IMR-90 (cell line): ENCODE measurements around the gene GABRQ. TPM values are rescaled to one million over a fixed set of nuclear protein-coding genes. Genes with fewer than 3 reads are reported as not detected.

Experiments used
- ATAC-seq: fragments of 200-7000 bp; cut with Tn5 transposase; 2 replicates; pipeline ENCODE4 v1.9.1; 2020; ENCODE audit warnings: low read depth, mild to moderate bottlenecking, moderate library complexity
- BruUV-seq: library from RNA; stranded (reverse); fragments of 400-500 nt; replicated peaks from 2 replicates; lab custom pipeline; 2021; lab: Mats Ljungman, UMichigan
- CTCF ChIA-PET: fragments of 300-600 bp; formaldehyde crosslinking; extraction: SDS; loops from one replicate; lab custom pipeline; 2021; ENCODE audit warnings: antibody characterized with exemption; lab: Yijun Ruan, JAX
- POLR2A ChIA-PET: fragments of 300-600 bp; sonication (Branson Sonifier 250); formaldehyde crosslinking; loops from one replicate; lab custom pipeline; 2022; ENCODE audit warnings: antibody characterized with exemption; ENCODE audit not compliant: unreplicated experiment; lab: Charles Lee
- DNase-seq: peaks from one replicate; pipeline ENCODE4 v3.0.0; 2013
- H2AFZ ChIP-seq: replicated peaks from 2 replicates; pipeline ENCODE3; 2013; ENCODE audit warnings: low read length, mild to moderate bottlenecking; ENCODE audit not compliant: poor library complexity
- H2AK5ac ChIP-seq: 2 replicates; pipeline ENCODE4 v1.6.1; 2013; ENCODE audit warnings: low read depth, low read length, inconsistent platforms
- H2AK9ac ChIP-seq: replicated peaks from 2 replicates; pipeline ENCODE3; 2013; ENCODE audit warnings: mild to moderate bottlenecking, low read depth, low read length, moderate library complexity; ENCODE audit not compliant: poor library complexity
- H2BK120ac ChIP-seq: 2 replicates; pipeline ENCODE4 v1.6.1; 2013; ENCODE audit warnings: low read depth, low read length, inconsistent platforms
- H2BK15ac ChIP-seq: 3 replicates; pipeline ENCODE4 v1.6.1; 2013; ENCODE audit warnings: low read depth, low read length, inconsistent platforms
- H2BK20ac ChIP-seq: 2 replicates; pipeline ENCODE4 v1.6.1; 2013; ENCODE audit warnings: low read depth, mild to moderate bottlenecking, inconsistent platforms, low read length, moderate library complexity
- H2BK5ac ChIP-seq: 2 replicates; pipeline ENCODE4 v1.6.1; 2013; ENCODE audit warnings: mild to moderate bottlenecking, low read depth, low read length, inconsistent platforms; ENCODE audit not compliant: poor library complexity, severe bottlenecking
- H3K14ac ChIP-seq: replicated peaks from 2 replicates; pipeline ENCODE4 v1.6.1; 2013; ENCODE audit warnings: low read depth, low read length, inconsistent platforms
- H3K18ac ChIP-seq: 2 replicates; pipeline ENCODE4 v1.6.1; 2013; ENCODE audit warnings: low read depth, low read length, control low read depth
- H3K23ac ChIP-seq: 2 replicates; pipeline ENCODE4 v1.6.1; 2013; ENCODE audit warnings: low read depth, low read length, inconsistent platforms
- H3K27ac ChIP-seq: 2 replicates; pipeline ENCODE4 v1.5.1; 2013; ENCODE audit warnings: mild to moderate bottlenecking, control low read depth, low read length; ENCODE audit not compliant: insufficient read depth
- H3K27me3 ChIP-seq: 2 replicates; pipeline ENCODE4 v1.6.1; 2013; ENCODE audit warnings: low read length; ENCODE audit not compliant: control insufficient read depth, insufficient read depth
- H3K36me3 ChIP-seq: 2 replicates; pipeline ENCODE4 v1.6.1; 2013; ENCODE audit warnings: low read length, mixed read lengths; ENCODE audit not compliant: control insufficient read depth, insufficient read depth
- H3K4ac ChIP-seq: 2 replicates; pipeline ENCODE4 v1.6.1; 2013; ENCODE audit warnings: low read depth, low read length, inconsistent platforms
- H3K4me1 ChIP-seq: 2 replicates; pipeline ENCODE4 v1.6.1; 2013; ENCODE audit warnings: low read length, mixed read lengths; ENCODE audit not compliant: control insufficient read depth, insufficient read depth
- H3K4me2 ChIP-seq: 2 replicates; pipeline ENCODE4 v1.6.1; 2013; ENCODE audit warnings: low read depth, mild to moderate bottlenecking, control low read depth, low read length, moderate library complexity
- H3K4me3 ChIP-seq: 2 replicates; pipeline ENCODE4 v1.5.1; 2013; ENCODE audit warnings: low read depth, mild to moderate bottlenecking, control low read depth, low read length, moderate library complexity; ENCODE audit not compliant: insufficient read depth
- H3K56ac ChIP-seq: 2 replicates; pipeline ENCODE4 v1.6.1; 2013; ENCODE audit warnings: low read length, inconsistent platforms; ENCODE audit not compliant: insufficient read depth; ENCODE audit errors: extremely low read depth
- H3K79me1 ChIP-seq, 2 experiments: 2 replicates each; pipeline ENCODE4 v1.6.1; 2013; ENCODE audit warnings: low read length in 2 of 2, inconsistent platforms in 1 of 2, low read depth in 1 of 2
- H3K9ac ChIP-seq: 2 replicates; pipeline ENCODE4 v1.6.1; 2013; ENCODE audit warnings: low read depth, low read length, control low read depth
- H3K9me1 ChIP-seq: 2 replicates; pipeline ENCODE4 v1.6.1; 2013; ENCODE audit warnings: low read length, inconsistent platforms; ENCODE audit not compliant: insufficient read depth
- H3K9me3 ChIP-seq: 2 replicates; pipeline ENCODE4 v1.6.1; 2013; ENCODE audit warnings: low read length; ENCODE audit not compliant: control insufficient read depth, insufficient read depth
- H4K20me1 ChIP-seq: 2 replicates; pipeline ENCODE4 v1.6.1; 2013; ENCODE audit warnings: low read length, inconsistent platforms; ENCODE audit not compliant: insufficient read depth
- H4K5ac ChIP-seq: 2 replicates; pipeline ENCODE4 v1.6.1; 2013; ENCODE audit warnings: mild to moderate bottlenecking, low read depth, low read length, control low read depth
- H4K8ac ChIP-seq, 2 experiments: 2 replicates each; pipeline ENCODE4 v1.6.1; 2013; ENCODE audit warnings: low read depth in 2 of 2, low read length in 2 of 2, control low read depth in 1 of 2, inconsistent platforms in 1 of 2
- H4K91ac ChIP-seq: 2 replicates; pipeline ENCODE4 v1.6.1; 2013; ENCODE audit warnings: low read depth, low read length, inconsistent platforms; ENCODE audit not compliant: insufficient read depth
- CEBPB ChIP-seq: IDR thresholded peaks from 2 replicates; pipeline ENCODE4 v1.6.1; 2012; ENCODE audit warnings: low read depth, low read length, improper control_type of control experiment
- WGBS, 2 experiments: methylation state at CpG; one replicate each; pipeline versions ENCODE4 v1.1.5 to v1.1.7; 2013; ENCODE audit warnings: missing lambda C conversion rate in 2 of 2; ENCODE audit not compliant: insufficient read length in 1 of 2; ENCODE audit errors: extremely low coverage in 2 of 2; 5-methylcytosine and 5-hydroxymethylcytosine counted together
- dilution Hi-C: fragments of 300-500 bp; cut with HindIII; formaldehyde crosslinking; loops from one replicate; pipeline ENCODE4 v1.14.3; 2018; ENCODE audit warnings: low sequenced_read_pairs; ENCODE audit not compliant: unreplicated experiment
- in situ Hi-C: fragments of 300-500 bp; cut with MboI; formaldehyde crosslinking; loops from 3 replicates; pipeline ENCODE4 v1.14.3; 2019; ENCODE audit warnings: low sequenced_read_pairs, inconsistent platforms, mixed read lengths
- intact Hi-C: fragments of 100-400 bp; cut with micrococcal nuclease; formaldehyde crosslinking; loops from 2 replicates; pipeline ENCODE4 v1.10.0; 2022
- polyA plus RNA-seq, 3 experiments: library from polyadenylated mRNA; depleted of rRNA; stranded (reverse); fragments of >200 nt; gene quantifications; 2 replicates each; pipeline ENCODE4 v1.2.3, GENCODE V29; 2012; ENCODE audit warnings: low replicate concordance in 1 of 3
- total RNA-seq: library from RNA; depleted of rRNA; stranded (reverse); fragments of >200 nt; gene quantifications from 2 replicates; pipeline ENCODE4 v1.2.3, GENCODE V29; 2012

GABRQ gene
- total and polyA plus RNA-seq, 2 of the 4 experiments (the other 2 are of a cell fraction): under 0.01 to 0.03 TPM

DNA sequence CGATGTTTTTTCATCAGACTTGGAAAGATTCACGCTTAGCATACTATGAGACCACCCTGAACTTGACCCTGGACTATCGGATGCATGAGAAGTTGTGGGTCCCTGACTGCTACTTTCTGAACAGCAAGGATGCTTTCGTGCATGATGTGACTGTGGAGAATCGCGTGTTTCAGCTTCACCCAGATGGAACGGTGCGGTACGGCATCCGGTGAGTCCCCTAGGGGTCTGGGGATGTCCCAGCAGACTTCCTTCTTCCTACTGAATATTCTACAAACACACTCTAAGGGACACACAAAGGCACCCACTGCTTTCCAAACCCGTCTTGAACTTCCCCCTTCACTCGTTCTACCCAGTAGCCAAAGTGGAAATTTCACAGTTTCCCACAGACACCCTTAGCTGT is 9.3 kb downstream of the GABRQ start:
- Histone ChIP-seq H3K9me3 (peaks cover 3% of the 10 kb centered on the region; the same call in 1 of the 2 replicates), H2AK5ac (no peak overlapping the region), H2BK15ac (no peak overlapping the region), H4K20me1 (no peaks in the 10 kb centered on the region), H3K18ac (no peak overlapping the region), H3K27me3 (no peaks in the 10 kb centered on the region), H2BK120ac (no peak overlapping the region), H4K8ac (no peak overlapping the region), H4K5ac (no peak overlapping the region), H3K4me2 (no peak overlapping the region), H3K14ac (no peak overlapping the region), H3K4me3 (no peak overlapping the region), H4K91ac (no peak overlapping the region), H3K27ac (no peak overlapping the region), H2AK9ac (no peak overlapping the region), H3K4ac (no peak overlapping the region), H3K56ac (no peak overlapping the region), H3K23ac (no peak overlapping the region), H3K9ac (no peak overlapping the region), H3K4me1 (no peaks in the 10 kb centered on the region), H3K79me1 (no peaks in the 10 kb centered on the region), H3K36me3 (no peaks in the 10 kb centered on the region), H2BK5ac (no peak overlapping the region), H3K9me1 (no peaks in the 10 kb centered on the region), H2AFZ (no peak overlapping the region), H2BK20ac (no peak overlapping the region)
- POLR2A ChIA-PET: no interaction called here
- CTCF ChIA-PET: no interaction called here
- DNase-seq: no peak
- BruUV-seq: no TSS peak
- in situ Hi-C loops (loop anchor here (25.0 kb wide), 1 partner anchor 885 kb away; no protein-coding TSS in a partner anchor), dilution Hi-C loops (no loop called here), intact Hi-C loops (no loop called here)
- TF ChIP-seq CEBPB: no peak
- ATAC-seq: no peak
- WGBS, 2 experiments: 35% methylated on average over 4 of the region's 12 CpGs; no CpG with 5 or more reads in 1 of the 2 experiments
